K562 (cell line): Measurements from ENCODE around the gene SYNPO. TPM values are rescaled to one million over a fixed set of nuclear protein-coding genes. Genes with fewer than 3 reads are reported as not detected.

Experiments
- CEBPB ChIP-seq: fragments of 450-650 bp; IDR thresholded peaks from 2 replicates; pipeline ENCODE4 v1.6.1; 2016; ENCODE audit warnings: missing genetic modification characterization, missing compliant biosample characterization
- CXXC5 ChIP-seq: fragments of 250-450 bp; sonication (Bioruptor Pico); IDR thresholded peaks from 2 replicates; pipeline ENCODE4 v1.8.0; 2022; ENCODE audit warnings: inconsistent platforms, mild to moderate bottlenecking, moderate library complexity
- DIDO1 ChIP-seq: fragments of 450-650 bp; IDR thresholded peaks from 2 replicates; pipeline ENCODE4 v1.6.1; 2016; ENCODE audit warnings: low read depth, missing biosample characterization, missing genetic modification characterization
- FOS ChIP-seq: IDR thresholded peaks from 3 replicates; pipeline ENCODE4 v1.6.1; 2011; ENCODE audit not compliant: insufficient read length; ENCODE audit errors: extremely low read depth
- HCFC1 ChIP-seq: IDR thresholded peaks from 2 replicates; pipeline ENCODE4 v1.6.1; 2012; ENCODE audit warnings: low read depth, low read length, improper control_type of control experiment
- HDAC1 ChIP-seq, 2 experiments: fragments of 450-650 bp; IDR thresholded peaks; 2 replicates each; pipeline ENCODE4 v1.6.1; 2016 to 2017; ENCODE audit warnings: inconsistent platforms in 1 of 2, mild to moderate bottlenecking in 1 of 2, moderate library complexity in 1 of 2
- HDAC2 ChIP-seq: fragments of 450-650 bp; IDR thresholded peaks from 2 replicates; pipeline ENCODE4 v1.6.1; 2016; ENCODE audit warnings: mild to moderate bottlenecking
- HDAC8 ChIP-seq: fragments of 450-650 bp; IDR thresholded peaks from 2 replicates; pipeline ENCODE4 v1.6.1; 2016; ENCODE audit warnings: mild to moderate bottlenecking, missing genetic modification characterization, moderate library complexity, missing compliant biosample characterization
- LCOR ChIP-seq: sonication (generic); formaldehyde crosslinking; IDR thresholded peaks from 2 replicates; pipeline ENCODE4 v1.8.0; 2022; ENCODE audit warnings: mild to moderate bottlenecking, missing genetic modification reagents
- NRF1 ChIP-seq, 2 experiments: fragments of 450-650 bp; IDR thresholded peaks in 1 of 2; conservative IDR thresholded peaks in 1 of 2; 2 replicates each; pipeline ENCODE4 v1.6.1; 2014; ENCODE audit warnings: mild to moderate bottlenecking in 2 of 2
- NUFIP1 ChIP-seq: fragments of 450-650 bp; IDR thresholded peaks from 2 replicates; pipeline ENCODE4 v1.6.1; 2018; ENCODE audit not compliant: partially characterized antibody
- RCOR1 ChIP-seq, 2 experiments: IDR thresholded peaks; 2 replicates each; pipeline ENCODE4 v1.6.1; 2012; ENCODE audit warnings: low read depth in 2 of 2, low read length in 2 of 2, borderline replicate concordance in 1 of 2, improper control_type of control experiment in 1 of 2
- SP2 ChIP-seq: IDR thresholded peaks from 2 replicates; pipeline ENCODE4 v1.6.1; 2011; ENCODE audit warnings: mild to moderate bottlenecking, low read depth, low read length, moderate library complexity; ENCODE audit not compliant: poor library complexity, severe bottlenecking; ENCODE audit errors: extremely low read depth
- SUPT5H ChIP-seq: fragments of 450-650 bp; IDR thresholded peaks from 2 replicates; pipeline ENCODE4 v1.6.1; 2016
- ZFP1 ChIP-seq: fragments of 450-650 bp; formaldehyde crosslinking; IDR thresholded peaks from 2 replicates; pipeline ENCODE4 v1.4.0; 2020; ENCODE audit warnings: mild to moderate bottlenecking, mixed read lengths
- ZNF23 ChIP-seq: fragments of 250-450 bp; sonication (Bioruptor Pico); IDR thresholded peaks from 2 replicates; pipeline ENCODE4 v1.4.0; 2020; ENCODE audit warnings: mild to moderate bottlenecking
- polyA plus RNA-seq, 8 experiments: library from polyadenylated mRNA; depleted of rRNA in 4 of 8; stranded (reverse) in 5 of 8; unstranded in 3 of 8; fragments of >200 nt; fragmentation: Nextera tagmentation in 2 of 8; fragmentation: Illumina TruSeq in 1 of 8; extraction: Ambion mirVana in 2 of 8; extraction: Trizol in 1 of 8; gene quantifications; 2 replicates each; pipeline versions ENCODE4 v1.2.1 to v1.2.3, GENCODE V29; 2011 to 2014; ENCODE audit warnings: inconsistent platforms in 1 of 8, missing spikeins in 1 of 8
- total RNA-seq, 7 experiments: library from RNA; depleted of rRNA in 6 of 7; stranded (reverse); fragments of >200 nt in 6 of 7; fragmentation: Illumina TruSeq in 2 of 7; extraction: Trizol in 2 of 7; gene quantifications; 2 replicates each; pipeline versions ENCODE4 v1.2.1 to v1.2.3, GENCODE V29; 2011 to 2021; ENCODE audit warnings: low replicate concordance in 1 of 7
- TF ChIP-seq, protein P1 (sequence below): fragments of 250-450 bp; sonication (Bioruptor Pico); IDR thresholded peaks from 2 replicates; pipeline ENCODE4 v1.5.0; 2021; ENCODE audit warnings: mild to moderate bottlenecking, moderate library complexity
- TF ChIP-seq, protein P2 (sequence below): sonication (generic); formaldehyde crosslinking; IDR thresholded peaks from 2 replicates; pipeline ENCODE4 v1.8.1; 2023; ENCODE audit warnings: mild to moderate bottlenecking, missing genetic modification reagents, moderate library complexity
- TF ChIP-seq, protein P3 (sequence below): fragments of 450-650 bp; formaldehyde crosslinking; conservative IDR thresholded peaks from 2 replicates; pipeline ENCODE4 v1.4.0; 2022; ENCODE audit warnings: mild to moderate bottlenecking, missing genetic modification characterization
- TF ChIP-seq, protein P4 (sequence below): fragments of 200-400 bp; formaldehyde crosslinking; IDR thresholded peaks from 2 replicates; pipeline ENCODE4 v1.6.1; 2017; ENCODE audit warnings: mild to moderate bottlenecking, low read depth, low read length, moderate library complexity

The SYNPO gene
- total and polyA plus RNA-seq, 9 of the 15 experiments (the other 6 are each of a cell fraction or from before 2014, with no cell fraction given): 0.01 to 0.31 (median 0.03) TPM; not detected in 4

DNA sequence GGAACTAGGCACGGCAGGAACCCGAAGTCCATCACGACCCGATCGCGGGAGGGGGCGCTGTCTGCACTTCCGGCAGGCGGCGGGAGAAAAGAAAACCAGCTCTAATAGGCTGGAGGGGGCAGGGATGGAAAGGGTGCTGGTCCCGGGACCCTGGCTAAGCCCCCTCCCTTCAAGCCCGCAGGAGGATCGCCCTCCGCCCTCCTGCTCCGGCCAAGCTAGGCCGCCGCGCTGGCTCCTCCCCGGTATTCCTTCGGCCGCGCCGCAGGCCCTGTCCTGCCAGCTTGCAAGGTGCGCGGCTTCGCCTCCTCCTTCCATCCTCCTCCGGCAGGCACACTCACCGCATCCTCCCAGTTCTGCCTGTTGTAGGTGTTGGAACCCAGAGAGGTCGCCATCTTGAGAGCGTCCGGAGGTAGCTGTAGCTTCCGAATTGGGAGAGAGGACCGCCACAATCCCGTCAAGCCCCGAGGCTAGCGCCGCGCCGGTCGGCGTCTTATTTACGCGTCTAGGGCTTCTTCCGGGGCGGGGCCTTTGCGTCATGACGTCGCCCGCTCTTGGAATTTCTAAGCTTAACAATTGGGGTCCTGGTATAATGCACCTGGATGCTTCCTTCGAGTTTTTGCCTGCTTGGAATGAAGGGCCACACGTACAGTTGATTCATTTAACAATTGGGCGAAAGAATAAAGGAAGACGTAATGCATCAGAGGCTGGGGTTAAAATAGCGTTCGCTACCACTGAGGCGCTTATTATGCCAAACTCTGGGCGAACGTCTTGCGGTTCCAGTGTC, 60.3 kb downstream of the SYNPO start, which contains the start of gene RBM22 (continued):
- TF ChIP-seq, protein P1, sequence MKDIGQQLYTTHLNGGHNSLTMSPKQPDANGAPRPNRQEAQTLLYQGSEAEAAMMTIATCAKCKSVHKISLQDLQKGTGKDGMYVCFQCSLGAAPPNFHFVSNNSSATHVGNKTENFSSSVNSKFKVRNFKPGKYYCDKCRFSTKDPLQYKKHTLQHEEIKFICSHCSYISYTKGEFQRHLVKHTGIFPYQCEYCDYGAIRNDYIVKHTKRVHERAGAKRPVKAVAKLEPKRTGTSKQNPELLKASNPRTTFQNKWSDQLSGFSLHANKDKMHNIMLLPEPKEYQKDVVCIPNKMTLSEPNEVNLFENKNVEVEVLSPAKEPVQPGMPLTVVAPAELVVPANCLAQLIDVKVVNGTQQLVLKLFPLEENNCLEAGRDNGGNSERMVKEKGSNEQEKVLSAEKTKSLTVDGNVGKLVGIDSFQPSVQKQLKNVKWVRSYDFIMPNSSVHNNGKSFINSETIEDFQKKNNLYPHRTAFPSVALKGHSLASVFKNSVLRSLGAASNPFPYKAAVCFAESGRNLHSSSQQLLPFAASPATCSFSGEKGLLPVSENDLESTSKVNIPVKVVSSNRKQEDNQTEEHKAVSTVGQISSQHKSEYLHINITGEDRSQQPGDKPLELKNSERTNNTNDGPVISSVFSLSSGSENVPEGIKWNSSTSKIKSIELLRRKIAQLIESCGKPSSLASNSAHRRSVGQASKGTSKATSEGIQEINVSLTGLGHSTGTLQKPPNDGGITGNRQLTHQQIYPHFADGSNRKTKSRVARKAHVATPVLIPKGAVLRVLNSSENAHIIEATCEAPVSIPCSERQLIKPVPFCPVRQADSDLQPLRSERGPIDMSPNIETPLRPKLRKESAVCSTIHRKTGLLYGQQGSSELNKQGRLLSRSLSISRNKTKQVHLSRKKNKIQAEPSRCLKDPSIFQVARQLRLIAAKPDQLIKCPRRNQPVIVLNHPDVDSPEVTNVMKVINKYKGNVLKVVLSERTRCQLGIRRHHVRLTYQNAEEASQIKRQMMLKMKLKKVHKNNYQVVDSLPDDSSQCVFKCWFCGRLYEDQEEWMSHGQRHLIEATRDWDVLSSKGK (CRISPR knock-in tag): no peak
- TF ChIP-seq HDAC2 (peak; percentile 16; the same call in 1 of the 2 replicates), HCFC1 (peak; percentile 87), SUPT5H (peak; percentile 88), ZNF23 (CRISPR knock-in tag) (no peak), SP2 (peak; percentile 40), CXXC5 (CRISPR knock-in tag) (peak; percentile 85), RCOR1 (IDR thresholded peaks at IDR 0.05; ENCODE audit: borderline replicate concordance in 1 of 2, low read depth in 2 of 2, low read length in 2 of 2) (peak in 1 of 2 experiments; percentile 4; a peak in 1 of 4 replicates), NRF1 (conservative IDR thresholded peaks at IDR 0.05 in 1 of 2, IDR thresholded peaks at IDR 0.05 in 1 of 2) (peak; percentile 50 to 66; a peak in 3 of 4 replicates), HDAC1 (IDR thresholded peaks at IDR 0.05) (0 out of 4 replicates have a peak, but pooled peaks of 1 of the 2 experiments have one; percentile 60), DIDO1 (tag) (peak; percentile 66), FOS (no peak), CEBPB (tag) (no peak), NUFIP1 (no peak), LCOR (CRISPR knock-in tag) (peak; percentile 46; the same call in 1 of the 2 replicates), ZFP1 (CRISPR knock-in tag) (no peak), HDAC8 (tag) (no peak)
- TF ChIP-seq, protein P2, sequence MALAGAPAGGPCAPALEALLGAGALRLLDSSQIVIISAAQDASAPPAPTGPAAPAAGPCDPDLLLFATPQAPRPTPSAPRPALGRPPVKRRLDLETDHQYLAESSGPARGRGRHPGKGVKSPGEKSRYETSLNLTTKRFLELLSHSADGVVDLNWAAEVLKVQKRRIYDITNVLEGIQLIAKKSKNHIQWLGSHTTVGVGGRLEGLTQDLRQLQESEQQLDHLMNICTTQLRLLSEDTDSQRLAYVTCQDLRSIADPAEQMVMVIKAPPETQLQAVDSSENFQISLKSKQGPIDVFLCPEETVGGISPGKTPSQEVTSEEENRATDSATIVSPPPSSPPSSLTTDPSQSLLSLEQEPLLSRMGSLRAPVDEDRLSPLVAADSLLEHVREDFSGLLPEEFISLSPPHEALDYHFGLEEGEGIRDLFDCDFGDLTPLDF (CRISPR knock-in tag): 0 out of 2 replicates have a peak, but pooled peaks have one; percentile 39
- TF ChIP-seq, protein P3, sequence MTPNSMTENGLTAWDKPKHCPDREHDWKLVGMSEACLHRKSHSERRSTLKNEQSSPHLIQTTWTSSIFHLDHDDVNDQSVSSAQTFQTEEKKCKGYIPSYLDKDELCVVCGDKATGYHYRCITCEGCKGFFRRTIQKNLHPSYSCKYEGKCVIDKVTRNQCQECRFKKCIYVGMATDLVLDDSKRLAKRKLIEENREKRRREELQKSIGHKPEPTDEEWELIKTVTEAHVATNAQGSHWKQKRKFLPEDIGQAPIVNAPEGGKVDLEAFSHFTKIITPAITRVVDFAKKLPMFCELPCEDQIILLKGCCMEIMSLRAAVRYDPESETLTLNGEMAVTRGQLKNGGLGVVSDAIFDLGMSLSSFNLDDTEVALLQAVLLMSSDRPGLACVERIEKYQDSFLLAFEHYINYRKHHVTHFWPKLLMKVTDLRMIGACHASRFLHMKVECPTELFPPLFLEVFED (CRISPR knock-in tag): no peak
- TF ChIP-seq, protein P4, sequence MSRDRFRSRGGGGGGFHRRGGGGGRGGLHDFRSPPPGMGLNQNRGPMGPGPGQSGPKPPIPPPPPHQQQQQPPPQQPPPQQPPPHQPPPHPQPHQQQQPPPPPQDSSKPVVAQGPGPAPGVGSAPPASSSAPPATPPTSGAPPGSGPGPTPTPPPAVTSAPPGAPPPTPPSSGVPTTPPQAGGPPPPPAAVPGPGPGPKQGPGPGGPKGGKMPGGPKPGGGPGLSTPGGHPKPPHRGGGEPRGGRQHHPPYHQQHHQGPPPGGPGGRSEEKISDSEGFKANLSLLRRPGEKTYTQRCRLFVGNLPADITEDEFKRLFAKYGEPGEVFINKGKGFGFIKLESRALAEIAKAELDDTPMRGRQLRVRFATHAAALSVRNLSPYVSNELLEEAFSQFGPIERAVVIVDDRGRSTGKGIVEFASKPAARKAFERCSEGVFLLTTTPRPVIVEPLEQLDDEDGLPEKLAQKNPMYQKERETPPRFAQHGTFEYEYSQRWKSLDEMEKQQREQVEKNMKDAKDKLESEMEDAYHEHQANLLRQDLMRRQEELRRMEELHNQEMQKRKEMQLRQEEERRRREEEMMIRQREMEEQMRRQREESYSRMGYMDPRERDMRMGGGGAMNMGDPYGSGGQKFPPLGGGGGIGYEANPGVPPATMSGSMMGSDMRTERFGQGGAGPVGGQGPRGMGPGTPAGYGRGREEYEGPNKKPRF: no peak
